ENCODE measurements around the gene DLG2.

The DLG2 gene

GRCh38 chr11:84212468-84213390, 1414.4 kb downstream of the DLG2 start:
- no peak for TF ChIP-seq EZH2phosphoT487 (IDR thresholded peaks at IDR 0.05; ENCODE audit: borderline replicate concordance, low read length)
- no peak for TF ChIP-seq CTCF (IDR thresholded peaks at IDR 0.05; ENCODE audit: low read depth, low read length, poor library complexity, severe bottlenecking)
- Histone ChIP-seq H3F3A (ENCODE audit: control insufficient read depth, insufficient read depth) (no peaks in the 10 kb centered on the region), H3K4me3 (ENCODE audit: low read length) (no peak overlapping the region), H3K79me2 (ENCODE audit: control insufficient read depth, low read length) (no peaks in the 10 kb centered on the region), H3K27me3 (ENCODE audit: control insufficient read depth, low read length) (no peaks in the 10 kb centered on the region), H3K4me1 (ENCODE audit: control insufficient read depth, low read length) (no peaks in the 10 kb centered on the region), H3K27ac (ENCODE audit: low read depth, low read length) (no peak overlapping the region), H3K4me2 (ENCODE audit: low read length) (no peak overlapping the region), H3K9me3 (ENCODE audit: control insufficient read depth, insufficient read depth, low read length) (no peaks in the 10 kb centered on the region), H3K36me3 (ENCODE audit: control insufficient read depth, low read length) (no peaks in the 10 kb centered on the region), H4K20me1 (ENCODE audit: control insufficient read depth, insufficient read depth, low read depth, low read length) (no peaks in the 10 kb centered on the region), H3K9me2 (replicated peaks; ENCODE audit: control insufficient read depth, low read length) (no peaks in the 10 kb centered on the region)

- Histone ChIP-seq H3K27ac (ENCODE audit: low read depth, low read length) (no peak overlapping the region), H3K4me2 (ENCODE audit: low read length) (no peak overlapping the region), H3K79me2 (ENCODE audit: control insufficient read depth, low read length) (no peaks in the 10 kb centered on the region), H3F3A (ENCODE audit: control insufficient read depth, insufficient read depth) (no peaks in the 10 kb centered on the region), H4K20me1 (ENCODE audit: control insufficient read depth, insufficient read depth, low read depth, low read length) (no peaks in the 10 kb centered on the region), H3K27me3 (ENCODE audit: control insufficient read depth, low read length) (no peaks in the 10 kb centered on the region), H3K4me1 (ENCODE audit: control insufficient read depth, low read length) (no peaks in the 10 kb centered on the region), H3K9me2 (replicated peaks; ENCODE audit: control insufficient read depth, low read length) (no peaks in the 10 kb centered on the region), H3K9me3 (ENCODE audit: control insufficient read depth, insufficient read depth, low read length) (no peaks in the 10 kb centered on the region), H3K36me3 (ENCODE audit: control insufficient read depth, low read length) (no peaks in the 10 kb centered on the region), H3K4me3 (ENCODE audit: low read length) (no peak overlapping the region)
- TF ChIP-seq EZH2phosphoT487 (IDR thresholded peaks at IDR 0.05; ENCODE audit: borderline replicate concordance, low read length) (no peak), CTCF (IDR thresholded peaks at IDR 0.05; ENCODE audit: low read depth, low read length, poor library complexity, severe bottlenecking) (no peak)
These were observed 1415.2 kb downstream of the DLG2 start for GRCh38 chr11:84211896-84212295.

GRCh38 chr11:84194696-84195095, 1432.4 kb downstream of the DLG2 start:
- Histone ChIP-seq H3K9me2 (replicated peaks; ENCODE audit: control insufficient read depth, low read length) (no peaks in the 10 kb centered on the region), H3K4me2 (ENCODE audit: low read length) (no peak overlapping the region), H3K27me3 (ENCODE audit: control insufficient read depth, low read length) (no peaks in the 10 kb centered on the region), H4K20me1 (ENCODE audit: control insufficient read depth, insufficient read depth, low read depth, low read length) (no peaks in the 10 kb centered on the region), H3K79me2 (ENCODE audit: control insufficient read depth, low read length) (no peaks in the 10 kb centered on the region), H3F3A (ENCODE audit: control insufficient read depth, insufficient read depth) (no peaks in the 10 kb centered on the region), H3K27ac (ENCODE audit: low read depth, low read length) (no peak overlapping the region), H3K4me3 (ENCODE audit: low read length) (no peak overlapping the region), H3K4me1 (ENCODE audit: control insufficient read depth, low read length) (no peaks in the 10 kb centered on the region), H3K9me3 (ENCODE audit: control insufficient read depth, insufficient read depth, low read length) (no peaks in the 10 kb centered on the region), H3K36me3 (ENCODE audit: control insufficient read depth, low read length) (no peaks in the 10 kb centered on the region)
- TF ChIP-seq CTCF (IDR thresholded peaks at IDR 0.05; ENCODE audit: low read depth, low read length, poor library complexity, severe bottlenecking) (no peak), EZH2phosphoT487 (IDR thresholded peaks at IDR 0.05; ENCODE audit: borderline replicate concordance, low read length) (no peak)

Measured in DOHH2 (cell line).